DLD1 (cell line): ENCODE results near the gene CYP2C18.
"Not testable (repeated sequence)": the region's sequence is repeated elsewhere in the genome, so short reads cannot be mapped to it uniquely, and the experiment has no call there.

Experiments
- in situ Hi-C: cut with HindIII; loops from 2 replicates; pipeline ENCODE4 v1.10.0; 2017; ENCODE audit warnings: low sequenced_read_pairs

Gene CYP2C18

DNA sequence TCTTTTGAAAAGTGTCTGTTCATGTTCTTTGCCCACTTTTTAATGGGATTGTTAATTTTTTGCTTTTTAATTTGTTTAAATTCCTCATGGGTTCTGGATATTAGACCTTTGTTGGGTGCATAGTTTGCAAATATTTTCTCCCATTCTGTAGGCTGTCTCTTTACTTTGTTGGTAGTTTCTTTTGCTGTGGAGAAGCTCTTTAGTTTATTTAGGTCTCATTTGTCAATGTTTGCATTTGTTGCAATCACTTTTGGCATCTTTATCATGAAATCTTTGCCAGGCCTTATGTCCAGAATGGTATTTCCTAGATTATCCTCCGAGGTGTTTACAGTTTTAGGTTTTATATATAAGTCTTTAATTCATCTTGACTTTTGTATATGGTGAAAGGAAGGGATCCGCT, 55.1 kb downstream of the CYP2C18 start:
- in situ Hi-C loops, result no loop called here

DNA sequence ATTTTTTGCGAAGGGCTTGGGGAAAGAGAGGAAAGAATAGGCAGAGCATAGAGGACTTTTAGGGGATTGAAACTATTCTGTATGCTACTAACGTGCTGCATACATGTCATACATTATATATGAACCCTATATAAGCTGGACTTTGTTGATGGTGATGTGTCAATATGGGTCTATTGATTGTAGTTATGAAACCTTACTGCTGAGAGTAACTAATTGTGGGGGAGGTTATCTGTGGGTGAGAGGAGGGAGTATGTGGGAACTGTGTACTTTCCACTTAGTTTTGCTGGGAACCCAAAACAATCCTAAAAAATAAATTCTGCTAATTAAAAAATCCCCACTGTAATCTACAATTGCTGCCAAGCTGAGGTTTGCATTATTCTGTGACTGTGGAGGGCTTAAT, 63.6 kb downstream of the CYP2C18 start:
- in situ Hi-C loops, result no loop called here

DNA sequence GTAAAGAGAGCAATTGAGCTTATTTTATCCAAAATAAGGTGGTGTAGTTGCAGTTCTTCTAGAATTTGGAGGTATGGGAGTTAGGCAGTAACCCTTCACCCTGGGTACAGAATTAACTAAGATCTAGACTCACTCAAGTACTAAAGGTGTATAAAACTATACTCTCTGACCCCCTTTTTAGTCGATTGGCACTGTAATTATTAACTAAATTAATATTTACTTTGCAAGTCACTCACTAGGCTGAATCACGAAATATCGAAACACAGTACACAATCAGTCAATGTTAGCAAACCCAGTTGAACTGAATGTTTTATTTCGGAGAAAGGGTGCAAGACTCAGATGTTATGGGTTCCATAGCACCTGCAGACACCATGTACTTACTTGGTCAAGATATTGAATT, 64.3 kb downstream of the CYP2C18 start:
- in situ Hi-C loops, result no loop called here

DNA sequence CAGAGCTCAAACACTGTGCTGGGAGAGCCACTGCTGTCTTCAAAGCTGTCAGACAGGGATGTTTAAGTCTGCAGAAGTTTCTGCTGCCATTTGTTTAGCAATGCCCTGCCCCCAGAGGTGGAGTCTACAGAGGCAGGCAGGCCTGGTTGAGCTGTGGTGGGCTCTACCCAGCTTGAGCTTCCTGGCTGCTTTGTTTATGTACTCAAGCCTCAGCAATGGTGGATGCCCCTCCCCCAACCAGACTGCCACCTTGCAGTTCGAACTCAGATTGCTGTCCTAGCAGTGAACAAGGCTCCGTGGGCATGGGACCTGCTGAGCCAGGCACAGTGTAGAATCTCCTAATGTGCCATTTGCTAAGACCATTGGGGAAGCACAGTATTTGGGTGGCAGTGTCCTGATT, 74.4 kb downstream of the CYP2C18 start:
- in situ Hi-C loops, result no loop called here

DNA sequence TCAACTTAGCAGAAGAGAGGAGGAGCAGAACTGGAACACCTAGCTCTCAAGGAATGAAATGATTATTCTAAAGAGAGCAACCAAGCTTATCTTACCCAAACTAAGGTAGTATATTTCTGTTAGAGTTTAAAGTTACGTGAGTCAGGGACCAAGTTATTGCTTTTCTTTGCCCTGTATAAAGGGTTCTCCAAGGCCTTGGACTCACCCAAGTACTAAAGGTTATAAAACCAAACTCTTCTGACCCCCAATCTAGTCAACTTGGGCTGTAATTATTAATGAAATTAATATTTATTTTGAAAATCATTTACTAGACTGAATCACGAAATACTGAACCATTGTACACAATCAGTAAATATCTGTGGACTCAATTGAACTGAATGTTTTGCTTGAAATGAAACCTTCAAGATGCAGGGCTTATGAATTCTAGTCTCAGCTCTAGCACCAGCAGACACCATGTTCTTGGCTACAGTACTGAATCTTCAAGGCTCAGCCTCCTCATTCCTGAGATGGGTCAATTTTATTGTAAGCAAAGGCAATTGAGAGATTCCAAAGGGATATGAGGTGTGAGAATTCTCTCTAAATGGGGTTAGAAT, 77.2 kb downstream of the CYP2C18 start:
- in situ Hi-C loops, result no loop called here

DNA sequence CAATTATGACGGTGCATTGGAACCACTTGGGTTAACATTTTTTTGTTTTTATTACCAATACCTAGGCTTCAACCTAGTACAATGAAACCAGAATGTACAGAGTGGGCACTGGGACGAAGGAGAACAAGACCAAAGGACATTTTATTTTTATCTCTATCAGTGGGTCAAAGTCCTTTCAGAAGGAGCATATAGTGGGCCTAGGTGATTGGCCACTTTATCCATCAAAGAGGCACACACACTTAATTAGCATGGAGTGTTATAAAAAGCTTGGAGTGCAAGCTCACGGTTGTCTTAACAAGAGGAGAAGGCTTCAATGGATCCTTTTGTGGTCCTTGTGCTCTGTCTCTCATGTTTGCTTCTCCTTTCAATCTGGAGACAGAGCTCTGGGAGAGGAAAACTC, 78.9 kb downstream of the CYP2C18 start, which contains the start of gene CYP2C19:
Gene CYP2C19, plus strand, starts transcription at position 289 of the 400 bp plus-strand sequence. Its CDS starts 25 bp downstream, at position 314.
- in situ Hi-C loops, result no loop called here

DNA sequence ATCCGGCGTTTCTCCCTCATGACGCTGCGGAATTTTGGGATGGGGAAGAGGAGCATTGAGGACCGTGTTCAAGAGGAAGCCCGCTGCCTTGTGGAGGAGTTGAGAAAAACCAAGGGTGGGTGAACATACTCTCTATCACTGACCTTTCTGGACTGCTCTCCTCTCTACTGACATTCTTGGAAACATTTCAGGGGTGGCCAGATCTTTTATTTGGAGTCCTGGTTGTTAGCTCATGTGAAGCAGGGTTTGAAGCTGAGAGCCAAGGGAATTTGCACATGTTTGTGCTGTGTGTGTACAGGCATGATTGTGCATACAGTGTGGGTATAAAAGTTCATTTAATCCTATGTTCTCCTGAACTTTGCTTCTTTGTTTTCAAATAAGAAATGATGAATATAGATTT, 91.9 kb downstream of the CYP2C18 start:
- in situ Hi-C loops, result not testable (repeated sequence)

DNA sequence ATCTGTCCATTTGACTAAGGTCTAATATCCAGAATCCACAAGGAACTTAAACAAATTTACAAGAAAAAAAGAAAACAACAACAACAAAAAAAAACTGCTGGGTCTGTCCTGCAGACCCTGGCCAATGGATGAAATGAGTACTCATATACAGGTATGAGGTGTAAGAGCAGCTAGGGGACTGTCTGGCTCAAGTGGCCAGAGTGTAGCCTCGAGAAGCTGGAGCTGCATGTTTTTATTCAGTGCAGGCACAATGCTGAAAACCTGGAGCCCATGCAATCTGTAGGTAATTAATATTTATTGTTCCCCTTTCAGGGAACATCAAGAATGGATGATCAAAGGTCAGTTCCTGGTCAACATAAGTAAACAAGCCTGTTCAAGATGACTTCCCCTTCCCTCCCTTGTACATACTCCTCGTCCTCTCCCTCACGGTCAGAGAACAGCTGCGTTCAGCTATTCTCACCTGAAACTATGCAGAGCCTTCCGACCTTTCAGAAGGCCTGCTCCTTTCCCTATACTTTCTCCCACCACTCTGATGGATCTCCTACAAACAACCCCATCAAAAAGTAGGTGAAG, 94.4 kb downstream of the CYP2C18 start:
- in situ Hi-C loops, result no loop called here

DNA sequence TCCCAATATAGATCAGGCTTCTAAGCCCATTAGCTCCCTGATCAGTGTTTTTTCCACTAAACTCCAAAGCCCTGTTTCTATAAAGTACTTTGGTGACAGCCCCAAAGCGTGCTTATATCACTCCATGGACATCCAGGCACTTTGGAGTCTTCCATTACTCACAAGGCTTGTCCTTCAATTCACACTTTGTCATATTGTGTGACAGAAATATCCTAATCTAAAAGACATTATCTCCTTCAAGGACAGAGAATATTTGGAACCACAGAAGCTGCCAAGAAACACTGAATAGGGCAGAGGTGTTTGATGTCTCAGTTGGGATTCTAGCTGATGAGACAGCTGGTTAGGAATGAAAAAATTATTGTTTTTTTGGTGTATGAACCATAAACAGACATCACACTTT, 97.3 kb downstream of the CYP2C18 start:
- in situ Hi-C loops, result no loop called here

DNA sequence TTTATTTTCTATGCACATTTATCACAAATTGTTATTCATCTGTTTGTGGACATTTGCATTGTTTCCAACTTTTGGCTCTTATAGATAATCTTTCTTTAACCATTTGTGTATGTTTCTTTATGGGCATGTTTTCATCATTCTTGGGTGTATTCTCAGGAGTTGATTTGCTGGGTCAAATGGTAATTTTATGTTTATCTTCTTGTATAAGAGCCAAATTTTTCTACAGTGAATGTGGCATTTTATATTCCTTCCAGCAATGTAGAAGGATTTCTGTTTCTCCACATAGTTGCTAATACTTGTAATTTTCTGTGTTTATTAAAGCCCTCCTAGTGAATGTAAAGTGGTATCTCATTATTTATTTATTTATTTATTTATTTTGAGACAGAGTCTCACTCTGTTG, 100.7 kb downstream of the CYP2C18 start:
- in situ Hi-C loops, result no loop called here

DNA sequence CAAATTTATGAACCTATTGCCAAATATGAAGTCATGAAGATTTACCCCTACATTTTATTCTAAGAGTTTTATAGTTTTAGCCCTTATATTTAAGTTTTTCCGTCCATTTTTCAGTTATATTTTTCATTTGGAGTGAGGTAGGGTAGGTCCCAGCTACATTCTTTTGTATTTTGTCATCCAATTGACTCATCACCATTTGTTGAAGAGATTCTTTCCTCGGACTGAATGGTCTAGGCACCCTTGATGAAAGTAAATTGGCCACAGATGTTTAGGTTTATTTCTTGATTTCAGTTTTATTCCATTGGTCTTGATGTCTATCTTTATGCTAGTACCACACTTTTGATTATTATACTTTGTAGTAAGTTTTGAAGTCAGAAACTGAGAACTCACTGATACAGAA, 101.7 kb downstream of the CYP2C18 start:
- in situ Hi-C loops, result no loop called here
